ENCODE results near the gene CKS2.
"Not testable (repeated sequence)": the region's sequence is repeated elsewhere in the genome, so short reads cannot be mapped to it uniquely, and the experiment has no call there.

CKS2 gene

GRCh38 chr9:89311346-89312221 lies 589 bp downstream of the CKS2 start:
- DNase-seq (ENCODE audit: low read depth in 2 of 2) = no peak

GRCh38 chr9:89312222-89312571 lies 1.2 kb downstream of the CKS2 start:
- DNase-seq (ENCODE audit: low read depth in 2 of 2) = no peak

GRCh38 chr9:89313842-89314241 lies 2.8 kb downstream of the CKS2 start:
- no peak for DNase-seq (ENCODE audit: low read depth in 2 of 2)

- DNase-seq (ENCODE audit: low read depth in 2 of 2) = no peak
Measured at GRCh38 chr9:89314955-89315354, 4.0 kb downstream of the CKS2 start.

- DNase-seq (ENCODE audit: low read depth in 2 of 2) = no peak
Measured at GRCh38 chr9:89315482-89315881, 4.5 kb downstream of the CKS2 start.

- DNase-seq (ENCODE audit: low read depth in 2 of 2) = no peak
Measured at GRCh38 chr9:89317282-89317681, 6.3 kb downstream of the CKS2 start.

GRCh38 chr9:89318123-89319014 lies 7.4 kb downstream of the CKS2 start, which contains the start of gene SECISBP2:
Gene SECISBP2 (plus strand): TSS chr9:89318500. CDS start chr9:89318577, 77 bp downstream.
- peak; percentile 90 to 93 for DNase-seq (ENCODE audit: low read depth in 2 of 2)

- no peak for DNase-seq (ENCODE audit: low read depth in 2 of 2)
Measured at GRCh38 chr9:89319015-89319905, 8.3 kb downstream of the CKS2 start.

DNA sequence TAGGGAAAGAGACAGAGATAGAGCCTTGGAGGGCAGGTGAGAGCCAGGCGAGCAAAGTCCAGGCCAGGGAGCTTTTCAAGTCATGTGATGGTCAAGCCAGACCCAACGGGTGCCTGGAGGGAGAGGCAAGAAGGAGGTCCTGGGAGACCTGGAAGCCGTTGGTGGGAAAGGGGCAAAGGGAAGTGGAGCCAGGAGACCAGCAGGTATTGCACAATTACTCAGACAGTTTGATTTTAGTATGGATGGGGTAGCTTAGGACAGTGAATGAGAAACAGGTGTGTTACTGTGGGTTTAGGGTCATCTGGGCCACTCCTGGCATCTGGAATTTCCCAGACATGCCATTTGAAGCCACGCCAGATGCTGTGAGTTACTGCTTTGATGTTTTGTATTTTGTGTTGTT lies 12.4 kb downstream of the CKS2 start:
- no peak for DNase-seq (ENCODE audit: low read depth in 2 of 2)

GRCh38 chr9:89325733-89326132 lies 14.7 kb downstream of the CKS2 start:
- DNase-seq (ENCODE audit: low read depth in 2 of 2) = no peak

- DNase-seq (ENCODE audit: low read depth in 2 of 2) = no peak
Measured at GRCh38 chr9:89328064-89328463, 17.1 kb downstream of the CKS2 start.

DNA sequence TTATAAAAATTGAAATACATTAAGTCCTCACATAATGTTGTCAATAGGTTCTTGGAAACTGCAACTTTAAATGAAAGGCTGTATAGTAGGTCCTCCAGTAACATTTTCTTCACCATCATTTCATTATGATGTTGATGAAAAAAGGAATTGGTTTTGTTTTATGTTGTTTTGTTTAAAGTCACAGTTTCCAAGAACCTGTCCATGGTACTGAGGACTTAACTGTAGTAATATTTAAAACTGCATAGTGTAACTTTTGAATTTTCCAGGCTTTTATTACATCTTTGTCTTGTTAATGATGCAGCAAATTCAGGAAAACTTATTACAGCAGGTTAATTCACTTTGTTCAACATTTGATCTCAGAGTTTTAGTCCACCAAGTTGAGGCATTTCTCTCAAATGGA lies 18.9 kb downstream of the CKS2 start:
- no peak for DNase-seq (ENCODE audit: low read depth in 2 of 2)

- no peak for DNase-seq (ENCODE audit: low read depth in 2 of 2)
Measured at GRCh38 chr9:89330513-89330912, 19.5 kb downstream of the CKS2 start.

DNA sequence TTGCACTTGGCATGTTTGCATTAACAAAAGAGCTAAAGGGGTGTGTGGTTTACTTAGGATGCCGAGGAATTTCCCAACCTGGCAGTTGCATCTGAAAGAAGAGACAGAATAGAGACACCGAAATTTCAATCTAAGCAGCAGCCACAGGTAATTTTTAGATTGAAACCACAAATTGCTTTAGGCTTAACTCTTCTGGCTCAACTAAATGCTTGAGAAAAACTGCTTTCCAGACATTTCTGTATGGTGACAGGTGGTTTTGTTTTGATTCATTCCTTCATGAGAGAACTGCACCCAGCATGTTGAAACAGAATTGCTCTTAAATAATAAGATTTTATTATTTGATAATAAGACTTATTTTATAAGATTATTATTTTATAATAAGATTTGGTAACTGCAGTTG lies 28.8 kb downstream of the CKS2 start:
- no peak for DNase-seq (ENCODE audit: low read depth in 2 of 2)

- DNase-seq (ENCODE audit: low read depth in 2 of 2) = no peak
Measured at GRCh38 chr9:89340332-89340731, 29.3 kb downstream of the CKS2 start.

DNA sequence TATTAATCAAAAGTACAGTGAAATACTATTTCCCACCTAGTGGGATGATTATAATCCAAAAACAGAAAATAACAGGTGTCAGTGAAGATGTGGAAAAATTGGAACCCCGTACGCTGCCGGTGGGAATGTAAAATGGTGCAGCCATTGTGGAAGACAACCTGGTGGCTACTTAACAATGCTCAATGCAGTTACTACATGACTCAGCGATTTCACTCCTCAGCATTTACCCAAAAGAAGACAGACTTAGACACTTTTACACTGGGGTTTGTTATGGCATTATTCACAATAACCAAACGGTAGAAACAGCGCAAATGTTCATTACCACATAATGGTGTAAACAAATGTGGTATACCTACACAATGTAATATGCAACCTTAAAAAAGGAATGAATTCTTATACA lies 31.2 kb downstream of the CKS2 start:
- no peak for DNase-seq (ENCODE audit: low read depth in 2 of 2)

DNA sequence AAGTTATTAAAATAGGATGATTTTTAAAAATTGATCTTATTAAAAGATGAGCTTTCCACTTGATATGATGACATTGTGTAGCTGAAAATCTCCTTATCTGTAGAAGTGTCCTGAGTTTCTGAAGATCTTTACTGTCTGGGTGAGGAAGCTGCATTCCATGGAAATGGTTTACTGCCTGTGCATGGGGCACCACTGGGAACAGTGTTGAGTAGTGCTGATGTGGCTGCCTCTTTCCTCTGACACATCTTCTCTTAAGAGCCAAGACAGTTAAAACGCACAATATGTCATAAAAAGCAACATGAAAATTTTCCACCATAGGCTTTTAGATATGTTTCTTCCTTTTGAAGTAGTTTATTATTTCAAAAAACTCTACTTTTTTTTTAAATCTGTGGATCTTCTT lies 32.0 kb downstream of the CKS2 start:
- no peak for DNase-seq (ENCODE audit: low read depth in 2 of 2)

- DNase-seq (ENCODE audit: low read depth in 2 of 2) = not testable (repeated sequence)
Measured at GRCh38 chr9:89343812-89344211, 32.8 kb downstream of the CKS2 start.

- no peak for DNase-seq (ENCODE audit: low read depth in 2 of 2)
Measured at GRCh38 chr9:89345476-89345875, 34.5 kb downstream of the CKS2 start.

DNA sequence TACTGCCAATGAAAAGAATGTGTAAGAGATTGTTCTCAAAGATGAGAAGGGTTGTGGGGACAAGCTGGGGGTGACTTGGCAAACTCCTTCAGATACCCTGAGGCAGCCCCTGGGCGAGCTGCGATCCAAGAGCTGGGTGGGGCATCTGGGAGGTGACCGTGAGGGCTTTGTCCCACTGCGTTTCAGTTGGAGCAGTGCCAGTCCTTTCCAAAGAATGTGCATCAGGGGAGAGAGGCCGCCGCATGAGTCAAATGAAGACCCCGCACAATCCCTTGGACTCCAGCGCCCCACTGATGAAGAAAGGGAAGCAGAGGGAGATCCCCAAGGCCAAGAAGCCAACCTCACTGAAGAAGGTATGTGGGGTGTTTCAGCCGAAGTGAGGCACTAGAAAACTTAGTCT lies 35.7 kb downstream of the CKS2 start:
- DNase-seq (ENCODE audit: low read depth in 2 of 2) = no peak

GRCh38 chr9:89347651-89348050 lies 36.7 kb downstream of the CKS2 start:
- no peak for DNase-seq (ENCODE audit: low read depth in 2 of 2)

- DNase-seq (ENCODE audit: low read depth in 2 of 2) = no peak
Measured at GRCh38 chr9:89349607-89350006, 38.6 kb downstream of the CKS2 start.

Measured in activated CD8-positive, alpha-beta memory T cell treated with anti-CD3 and anti-CD28 coated beads for 4 hours (primary cell).